KBM-7 (cell line): Measurements from ENCODE around the gene COL6A3.

Experiments
- DNase-seq: peaks from one replicate; pipeline ENCODE4 v3.0.0-alpha.2; 2015
- in situ Hi-C: fragments of 300-500 bp; cut with MboI; formaldehyde crosslinking; loops from 2 replicates; pipeline ENCODE4 v1.14.3; 2020; ENCODE audit warnings: low sequenced_read_pairs, low pct_unique_long_range_greater_than_20kb, mixed read lengths

COL6A3 gene

GRCh38 chr2:237413777-237414661 is at the start of gene COL6A3:
Gene COL6A3, minus strand, starts transcription at chr2:237414164. Its CDS starts 17,347 bp downstream, at chr2:237396817.
- in situ Hi-C loops = no loop called here
- DNase-seq = no peak

DNA sequence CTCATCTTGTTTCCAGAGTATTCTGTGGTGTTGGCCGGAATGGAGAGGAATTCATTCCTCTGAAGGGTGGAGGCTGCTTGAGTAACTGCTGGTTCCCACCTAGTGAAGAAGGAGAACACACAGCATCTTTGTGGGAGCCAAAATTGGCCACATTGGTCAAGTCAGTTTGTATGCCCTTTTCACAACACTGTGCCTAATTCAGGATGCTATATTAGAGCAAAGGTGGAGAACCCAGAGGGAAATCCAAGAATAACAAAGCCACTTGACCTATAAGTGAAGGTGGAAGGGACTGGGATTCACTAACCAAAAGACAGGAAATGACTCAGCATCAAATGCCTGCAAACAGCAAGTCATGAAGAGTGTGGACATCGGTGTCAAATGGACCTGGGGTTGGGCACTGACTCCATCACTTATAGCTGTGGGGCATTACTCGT is 45.8 kb upstream of the COL6A3 start:
- DNase-seq = no peak

DNA sequence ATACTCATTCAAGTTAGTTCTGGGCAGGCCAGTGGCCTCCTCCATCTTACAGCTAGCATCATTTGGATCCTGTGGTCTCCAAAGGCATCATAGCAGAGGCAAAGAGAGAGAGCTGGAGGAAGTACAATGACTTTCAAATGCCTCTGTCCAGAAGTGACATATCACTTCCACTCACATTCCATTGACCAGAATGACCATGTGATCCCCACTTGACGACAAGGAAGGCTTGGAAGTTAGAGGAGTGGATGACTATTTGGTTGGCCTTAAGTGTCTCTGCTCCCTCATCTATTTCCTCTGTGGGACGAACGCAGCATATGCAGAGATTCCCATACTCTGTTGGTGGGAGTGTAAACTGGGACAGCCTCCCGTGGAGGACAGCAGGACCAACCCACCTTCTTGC is 45.3 kb upstream of the COL6A3 start:
- no peak for DNase-seq
- in situ Hi-C loops = no loop called here

More for the DNA sequence above, 45.8 kb upstream of the COL6A3 start:
- in situ Hi-C loops = no loop called here

DNA sequence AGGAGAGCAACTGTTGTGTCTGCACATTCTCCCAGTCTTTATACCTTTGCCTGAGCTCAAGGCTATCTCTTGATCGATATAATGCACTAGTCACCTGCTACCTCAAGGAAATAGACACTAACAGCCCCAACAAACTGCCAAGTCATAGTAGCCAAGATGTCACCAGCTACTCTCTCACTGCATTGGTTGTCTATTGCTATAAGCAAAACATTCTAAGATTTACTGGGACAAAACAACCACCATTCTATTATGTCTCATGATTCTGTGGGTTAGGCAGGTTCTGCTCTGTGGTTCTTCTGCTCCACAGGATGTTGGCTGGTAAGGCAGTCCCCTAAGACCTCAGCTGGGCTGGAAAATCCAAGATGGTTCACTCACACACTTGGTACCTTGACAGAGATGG is 44.6 kb upstream of the COL6A3 start:
- in situ Hi-C loops = no loop called here
- no peak for DNase-seq

GRCh38 chr2:237457388-237457941 is 43.5 kb upstream of the COL6A3 start:
- DNase-seq = no peak
- in situ Hi-C loops = no loop called here

- peak; percentile 61 for DNase-seq
- in situ Hi-C loops = no loop called here
Measured at GRCh38 chr2:237456200-237456843, 42.4 kb upstream of the COL6A3 start.

GRCh38 chr2:237455764-237456163 is 41.8 kb upstream of the COL6A3 start:
- in situ Hi-C loops = no loop called here
- DNase-seq = no peak

DNA sequence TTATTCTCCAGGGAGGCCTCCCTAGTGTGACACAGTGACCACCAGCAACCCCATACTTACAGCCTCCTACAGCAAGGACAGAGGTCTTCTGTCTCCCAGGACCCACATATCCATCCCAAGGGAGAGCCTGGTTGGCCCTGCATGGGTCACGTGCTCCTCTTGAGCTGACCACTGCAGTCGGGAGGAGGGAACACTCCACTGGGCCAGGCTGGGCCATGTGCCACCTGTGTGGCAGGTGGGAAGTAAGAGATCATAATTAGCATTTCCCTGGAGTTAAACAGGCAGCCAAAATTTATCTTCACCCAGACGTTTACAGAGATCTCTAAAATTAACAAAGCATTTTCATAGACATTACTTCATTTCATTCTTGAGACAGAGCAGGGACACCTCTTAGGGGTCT is 39.7 kb upstream of the COL6A3 start:
- DNase-seq = no peak
- in situ Hi-C loops = no loop called here

DNA sequence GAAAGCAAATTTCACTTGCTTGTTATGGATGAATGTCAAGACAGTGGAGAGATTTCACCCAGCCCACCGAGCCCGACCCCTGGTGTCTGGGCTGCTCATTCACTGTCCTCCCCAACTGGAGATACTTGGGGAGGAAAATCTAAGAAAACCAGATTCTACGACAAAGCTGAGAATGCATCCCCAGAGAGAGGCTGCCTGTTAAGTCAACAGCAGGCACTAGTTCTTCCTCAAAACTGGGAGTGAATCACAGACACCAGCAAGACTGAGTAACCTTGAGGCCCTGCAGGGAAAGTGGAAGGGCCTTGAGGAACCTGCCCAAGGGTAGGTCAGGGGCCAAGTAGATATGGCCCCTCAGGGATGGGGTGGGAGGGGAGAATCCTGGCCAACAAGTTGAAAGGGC is 38.9 kb upstream of the COL6A3 start:
- DNase-seq = no peak
- in situ Hi-C loops = no loop called here

DNA sequence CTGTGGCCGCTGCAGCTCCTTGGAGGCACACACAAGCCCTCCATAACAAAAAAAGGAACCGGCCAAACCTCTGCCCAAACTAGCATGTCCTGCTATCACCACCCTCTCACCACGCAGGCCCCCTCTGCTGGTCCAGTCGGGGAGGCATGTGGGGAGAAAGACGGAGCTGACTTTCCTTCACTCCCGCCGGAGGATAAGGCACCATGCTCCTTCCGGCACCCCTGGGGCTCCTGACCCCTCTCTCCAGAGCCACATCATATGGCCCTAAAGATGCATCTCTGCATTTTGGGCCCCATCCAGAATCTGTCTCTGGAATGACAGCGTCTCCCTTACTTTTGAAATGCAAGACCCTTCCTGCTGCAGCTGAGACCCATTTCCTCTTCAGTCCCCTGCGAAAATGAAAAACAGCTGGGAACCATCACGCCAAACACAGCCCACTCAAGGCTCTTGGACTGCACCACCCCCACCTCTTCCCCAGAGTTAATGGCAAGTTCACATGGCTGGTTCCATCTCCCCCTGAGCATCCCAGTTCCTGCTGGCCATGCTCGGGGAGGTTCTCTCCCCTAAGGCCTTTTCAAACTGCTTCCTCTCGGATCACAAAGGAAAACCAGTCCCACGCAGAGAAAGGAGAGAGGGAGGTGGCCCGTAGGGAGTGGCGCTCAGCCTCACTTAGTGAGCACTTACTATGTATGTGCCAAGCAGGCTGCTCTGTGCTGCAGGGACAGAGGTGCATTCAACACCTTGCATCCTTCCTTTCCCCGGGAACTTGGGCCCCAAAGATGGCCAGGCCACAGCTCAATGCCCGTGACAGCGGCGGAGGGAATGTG is 37.9 kb upstream of the COL6A3 start:
- in situ Hi-C loops = no loop called here
- no peak for DNase-seq

DNA sequence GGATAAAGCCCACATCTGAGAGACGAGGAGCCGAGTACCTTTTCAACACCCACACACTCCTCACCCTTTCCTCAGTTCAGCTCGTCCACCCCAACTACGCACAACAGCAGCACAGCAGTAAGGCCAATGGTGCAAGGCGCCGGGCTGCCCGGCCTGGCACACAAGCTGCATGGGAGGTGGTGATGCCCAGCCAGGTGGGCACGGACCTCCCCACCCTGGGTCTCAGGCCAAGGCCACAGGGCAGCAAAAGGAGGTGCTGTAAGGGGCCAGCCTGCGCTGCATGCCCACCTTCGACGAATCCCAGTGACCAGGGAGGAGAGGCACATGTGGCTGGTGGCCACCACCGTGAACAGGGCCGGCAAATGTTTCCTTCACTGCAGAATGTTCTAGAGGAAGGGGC is 36.6 kb upstream of the COL6A3 start:
- no peak for DNase-seq
- in situ Hi-C loops = no loop called here

DNA sequence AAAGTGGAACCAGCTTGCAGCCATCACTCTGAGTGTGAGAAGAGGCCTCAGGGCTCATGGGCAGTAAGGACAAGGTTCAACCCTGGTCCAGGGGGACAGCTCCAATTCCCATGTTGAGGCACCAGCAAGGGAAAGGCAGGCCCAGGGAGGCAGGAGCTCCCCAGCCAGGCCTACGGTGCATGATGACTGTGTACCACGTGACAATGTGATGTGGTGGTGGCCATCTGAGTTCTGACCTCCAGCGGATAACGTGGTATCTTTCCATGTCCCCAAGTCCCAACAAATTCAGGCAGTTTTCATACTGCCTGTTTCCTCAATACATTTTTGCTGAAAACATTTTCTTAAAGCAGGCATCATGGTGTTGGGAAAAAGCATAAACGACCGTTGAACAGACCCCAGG is 36.1 kb upstream of the COL6A3 start:
- no peak for DNase-seq
- in situ Hi-C loops = no loop called here

DNA sequence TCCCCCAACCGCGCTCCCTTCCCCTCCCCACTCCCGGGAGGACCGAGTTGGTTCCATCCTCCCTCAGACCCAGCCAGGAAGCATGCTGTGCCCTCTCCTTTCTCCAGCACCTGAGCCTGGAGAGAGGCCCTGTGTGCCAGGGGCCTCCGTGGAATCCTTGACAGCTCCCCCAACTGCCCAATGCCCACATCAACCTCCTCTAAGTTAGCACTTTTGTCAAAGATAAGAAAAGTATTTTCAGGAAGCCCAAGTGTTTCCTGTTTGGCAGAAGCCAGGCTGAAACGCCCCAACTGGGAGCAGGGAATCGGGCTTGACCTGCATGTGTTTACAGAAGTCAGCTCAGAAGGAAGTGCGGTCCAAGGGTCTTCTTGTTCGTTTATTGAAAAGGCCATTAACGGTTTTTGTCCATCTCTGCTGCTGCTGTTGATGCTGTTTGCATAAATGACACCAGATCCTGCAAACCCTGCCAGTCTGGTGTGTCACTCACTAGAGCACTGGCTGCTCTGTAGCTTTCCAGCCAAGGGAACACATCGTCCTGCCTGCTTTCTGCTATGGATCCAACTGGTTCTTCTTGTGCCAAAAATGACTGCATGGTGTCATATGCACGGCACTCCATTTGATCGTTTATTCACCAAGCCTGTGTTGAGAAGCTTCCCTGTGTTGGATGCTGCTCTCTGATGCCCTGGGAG is 35.4 kb upstream of the COL6A3 start:
- DNase-seq = peak; percentile 77
- in situ Hi-C loops = no loop called here

GRCh38 chr2:237448626-237449025 is 34.7 kb upstream of the COL6A3 start:
- no peak for DNase-seq
- in situ Hi-C loops = no loop called here

DNA sequence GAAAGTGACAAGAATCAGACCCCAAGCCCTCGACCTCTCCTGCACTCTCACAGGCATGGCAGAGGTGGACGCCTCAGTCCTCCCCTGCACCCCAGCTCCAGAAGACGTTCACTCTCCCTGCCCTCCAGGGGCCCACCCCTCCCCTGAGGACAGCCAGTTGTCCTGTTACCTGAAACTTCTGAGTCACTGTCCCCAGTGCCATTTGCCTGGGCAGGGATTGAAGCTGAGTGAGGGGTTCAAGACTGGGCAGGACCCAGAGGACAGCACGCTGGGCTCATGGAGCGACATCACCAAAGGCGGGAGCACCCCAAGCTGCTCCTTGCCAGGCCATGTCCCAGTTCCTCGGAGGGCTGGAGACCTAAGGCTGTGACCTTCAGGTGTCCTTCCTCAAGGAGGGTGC is 34.2 kb upstream of the COL6A3 start:
- in situ Hi-C loops = no loop called here
- no peak for DNase-seq

- no peak for DNase-seq
- in situ Hi-C loops = no loop called here
Measured at GRCh38 chr2:237447496-237447895, 33.5 kb upstream of the COL6A3 start.

- in situ Hi-C loops = no loop called here
- no peak for DNase-seq
Measured at GRCh38 chr2:237446338-237446665, 32.3 kb upstream of the COL6A3 start.

DNA sequence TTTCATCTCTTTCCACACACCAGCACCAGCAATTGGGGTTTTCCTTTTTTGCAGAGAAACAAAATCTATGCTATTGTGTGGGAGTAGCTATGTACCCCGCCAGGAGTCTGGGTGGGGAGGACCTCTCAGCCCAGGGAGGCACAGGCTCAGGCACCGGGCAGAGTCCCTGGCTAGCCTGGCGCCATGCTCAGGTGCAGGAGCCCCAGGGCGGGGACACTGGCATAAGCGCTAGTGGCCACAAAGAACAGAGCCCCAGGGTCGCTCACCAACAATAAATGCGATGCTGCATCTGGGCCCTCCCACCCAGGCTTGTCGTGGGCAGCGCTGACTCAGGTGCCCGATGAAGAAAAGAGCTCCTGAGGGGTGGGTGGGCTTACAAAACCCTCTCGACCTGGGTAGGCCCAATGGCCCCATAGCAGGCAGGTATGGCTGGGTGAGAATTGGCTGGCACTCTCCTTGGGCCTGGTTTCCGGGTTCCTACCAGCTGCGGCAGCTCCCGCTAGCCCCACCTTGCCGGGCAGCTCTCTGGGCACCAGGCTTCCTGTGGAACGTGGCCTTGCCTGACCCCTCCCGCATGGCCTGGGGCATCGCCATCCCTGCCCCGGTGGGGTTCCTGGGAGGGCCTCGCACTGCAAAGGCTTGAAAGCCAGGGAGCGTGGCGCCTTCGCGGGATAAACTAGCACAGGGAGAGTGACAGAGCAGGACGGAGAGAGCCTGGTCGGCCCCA is 31.8 kb upstream of the COL6A3 start:
- in situ Hi-C loops = no loop called here
- no peak for DNase-seq
